GM23248 (cell line): ENCODE data around the gene GLYATL3.

Experiments
- EZH2 ChIP-seq: fragments of 200-600 bp; sonication (generic); IDR thresholded peaks from 2 replicates; pipeline ENCODE4 v1.6.1; 2018; ENCODE audit warnings: antibody characterized with exemption, mild to moderate bottlenecking; ENCODE audit not compliant: insufficient read depth, poor library complexity, severe bottlenecking
- EZH2phosphoT487 ChIP-seq: fragments of 200-600 bp; sonication (generic); IDR thresholded peaks from 2 replicates; pipeline ENCODE4 v1.6.1; 2018; ENCODE audit warnings: antibody characterized with exemption, moderate library complexity, mild to moderate bottlenecking, low read depth; ENCODE audit not compliant: insufficient read depth

GRCh38 chr6:49454787-49455709 is 44.7 kb upstream of the GLYATL3 start:
- TF ChIP-seq EZH2phosphoT487 (no peak), EZH2 (no peak)
